ENCODE data around the gene ARHGAP18. TPM values are rescaled to one million over a fixed set of nuclear protein-coding genes. Genes with fewer than 3 reads are reported as not detected.

The ARHGAP18 gene
- total and polyA plus RNA-seq, 5 donors from 2014 or later, result 2.2 to 5.4 (median 5.0) TPM

DNA sequence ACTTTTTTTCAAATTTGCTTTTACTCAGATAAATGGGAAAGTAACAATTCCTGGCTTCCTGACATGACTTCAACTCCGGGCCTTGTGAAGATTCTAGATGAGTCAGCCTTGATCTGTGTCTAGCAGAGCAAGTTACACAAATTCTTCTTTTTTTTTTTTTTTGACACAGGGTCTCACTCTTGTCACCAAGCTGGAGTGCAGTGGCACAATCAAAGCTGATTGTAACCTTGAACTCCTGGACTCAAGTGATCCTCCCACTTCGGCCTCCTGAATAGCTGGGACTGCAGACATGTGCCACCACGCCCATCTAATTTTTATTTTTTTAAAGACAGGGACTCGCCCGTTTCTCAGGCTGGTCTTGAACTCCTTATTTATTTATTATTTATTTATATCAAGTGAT lies 7.3 kb upstream of the ARHGAP18 start:
- no peak overlapping the region for H3K4me3 Mint-ChIP-seq
- H3K27ac Mint-ChIP-seq, result no peak overlapping the region
- no peaks in the 10 kb centered on the region for H3K36me3 Mint-ChIP-seq
- Histone ChIP-seq H3K27me3 (ENCODE audit: control insufficient read depth, insufficient read depth, low read length) (no peaks in the 10 kb centered on the region), H3K9me3 (ENCODE audit: control insufficient read depth in 2 of 2, low read length in 2 of 2) (no peaks in the 10 kb centered on the region), H3K4me3 (ENCODE audit: low read depth, low read length) (no peak overlapping the region), H3K4me1 (ENCODE audit: control insufficient read depth, insufficient read depth, low read length, poor library complexity, severe bottlenecking) (no peaks in the 10 kb centered on the region), H3K36me3 (ENCODE audit: control insufficient read depth, insufficient read depth, low read length) (no peaks in the 10 kb centered on the region), H3K27ac (ENCODE audit: insufficient read depth, low read length, poor library complexity, severe bottlenecking) (no peak overlapping the region)
- no peaks in the 10 kb centered on the region for H3K9me3 Mint-ChIP-seq
- no peaks in the 10 kb centered on the region for H3K27me3 Mint-ChIP-seq
- H3K4me1 Mint-ChIP-seq, result peaks cover 4 to 14% (median 7%) of the 10 kb centered on the region in 4 donors
- no peak for DNase-seq
- ATAC-seq (ENCODE audit: low read depth in 2 of 2), result no peak

DNA sequence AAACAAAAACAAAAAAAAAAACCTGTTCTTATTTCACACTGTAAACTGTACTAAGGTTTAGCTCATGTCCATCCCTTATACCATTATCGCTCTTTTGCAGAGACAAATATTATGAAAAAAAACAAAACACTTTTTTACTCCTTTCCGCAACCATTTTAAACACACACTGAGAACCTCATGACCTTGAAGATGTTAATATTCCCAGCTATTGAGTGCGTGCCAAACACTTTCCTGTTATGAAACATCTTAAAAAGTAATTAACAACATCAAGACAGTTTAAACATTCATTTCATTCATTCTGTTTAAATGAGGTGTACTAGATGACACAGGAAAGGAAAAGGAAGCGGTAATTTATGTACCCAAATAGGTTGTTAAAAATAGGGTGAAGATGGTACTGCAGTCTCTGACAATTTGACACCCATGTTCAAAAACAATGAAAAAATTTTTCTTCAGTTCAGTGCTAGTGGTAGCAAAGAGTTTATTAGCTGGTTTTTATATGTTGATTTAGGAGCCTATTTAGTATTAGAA lies 3.9 kb upstream of the ARHGAP18 start:
- Mint-ChIP-seq H3K4me1 (peaks cover 11 to 39% (median 22%) of the 10 kb centered on the region in 4 donors), H3K9me3 (no peaks in the 10 kb centered on the region), H3K4me3 (peak overlapping the region in 2 of 4 donors; percentile 26 to 47), H3K27ac (no peak overlapping the region), H3K27me3 (peaks cover 6% of the 10 kb centered on the region), H3K36me3 (no peaks in the 10 kb centered on the region)
- Histone ChIP-seq H3K4me1 (ENCODE audit: control insufficient read depth, insufficient read depth, low read length, poor library complexity, severe bottlenecking) (peaks cover 15% of the 10 kb centered on the region), H3K4me3 (ENCODE audit: low read depth, low read length) (peak overlapping the region; percentile 4), H3K36me3 (ENCODE audit: control insufficient read depth, insufficient read depth, low read length) (no peaks in the 10 kb centered on the region), H3K27me3 (ENCODE audit: control insufficient read depth, insufficient read depth, low read length) (no peaks in the 10 kb centered on the region), H3K9me3 (ENCODE audit: control insufficient read depth in 2 of 2, low read length in 2 of 2) (no peaks in the 10 kb centered on the region), H3K27ac (ENCODE audit: insufficient read depth, low read length, poor library complexity, severe bottlenecking) (no peak overlapping the region)
- DNase-seq, result peak in 2 of 3 donors; percentile 23 to 25
- peak in 1 of 2 donors; percentile 22 for ATAC-seq (ENCODE audit: low read depth in 2 of 2)

DNA sequence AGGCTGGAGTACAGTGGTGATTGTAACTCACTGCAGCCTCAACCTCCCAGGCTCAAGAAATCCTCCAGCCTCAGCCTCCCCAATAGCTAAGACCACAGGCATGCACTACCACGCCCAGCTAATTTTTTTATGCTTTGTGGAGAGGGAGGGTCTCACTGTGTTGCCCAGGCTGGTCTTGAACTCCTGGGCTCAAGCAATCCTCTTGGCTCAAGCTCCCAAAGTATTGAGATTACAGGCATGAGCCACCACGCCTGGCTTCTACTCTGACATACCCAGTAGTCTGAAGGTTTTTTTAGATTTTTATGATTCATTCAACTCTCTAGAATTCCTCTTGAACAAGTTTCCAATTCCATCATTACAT lies 1.3 kb upstream of the ARHGAP18 start:
- H3K4me1 ChIP-seq (ENCODE audit: control insufficient read depth, insufficient read depth, low read length, poor library complexity, severe bottlenecking), result peaks cover 23% of the 10 kb centered on the region
- Mint-ChIP-seq H3K36me3 (peaks cover 1% of the 10 kb centered on the region), H3K4me1 (peaks cover 14 to 52% (median 35%) of the 10 kb centered on the region in 4 donors), H3K27ac (peak overlapping the region in 1 of 3 donors; percentile 53), H3K9me3 (no peaks in the 10 kb centered on the region), H3K27me3 (peaks cover 6% of the 10 kb centered on the region), H3K4me3 (peak overlapping the region; percentile 50 to 92 (median 84))
- H3K9me3 ChIP-seq (ENCODE audit: control insufficient read depth in 2 of 2, low read length in 2 of 2), result no peaks in the 10 kb centered on the region
- no peaks in the 10 kb centered on the region for H3K27me3 ChIP-seq (ENCODE audit: control insufficient read depth, insufficient read depth, low read length)
- ATAC-seq (ENCODE audit: low read depth in 2 of 2) (no peak), DNase-seq (no peak)
- H3K27ac ChIP-seq (ENCODE audit: insufficient read depth, low read length, poor library complexity, severe bottlenecking), result no peak overlapping the region
- H3K36me3 ChIP-seq (ENCODE audit: control insufficient read depth, insufficient read depth, low read length), result no peaks in the 10 kb centered on the region
- no peak overlapping the region for H3K4me3 ChIP-seq (ENCODE audit: low read depth, low read length)

DNA sequence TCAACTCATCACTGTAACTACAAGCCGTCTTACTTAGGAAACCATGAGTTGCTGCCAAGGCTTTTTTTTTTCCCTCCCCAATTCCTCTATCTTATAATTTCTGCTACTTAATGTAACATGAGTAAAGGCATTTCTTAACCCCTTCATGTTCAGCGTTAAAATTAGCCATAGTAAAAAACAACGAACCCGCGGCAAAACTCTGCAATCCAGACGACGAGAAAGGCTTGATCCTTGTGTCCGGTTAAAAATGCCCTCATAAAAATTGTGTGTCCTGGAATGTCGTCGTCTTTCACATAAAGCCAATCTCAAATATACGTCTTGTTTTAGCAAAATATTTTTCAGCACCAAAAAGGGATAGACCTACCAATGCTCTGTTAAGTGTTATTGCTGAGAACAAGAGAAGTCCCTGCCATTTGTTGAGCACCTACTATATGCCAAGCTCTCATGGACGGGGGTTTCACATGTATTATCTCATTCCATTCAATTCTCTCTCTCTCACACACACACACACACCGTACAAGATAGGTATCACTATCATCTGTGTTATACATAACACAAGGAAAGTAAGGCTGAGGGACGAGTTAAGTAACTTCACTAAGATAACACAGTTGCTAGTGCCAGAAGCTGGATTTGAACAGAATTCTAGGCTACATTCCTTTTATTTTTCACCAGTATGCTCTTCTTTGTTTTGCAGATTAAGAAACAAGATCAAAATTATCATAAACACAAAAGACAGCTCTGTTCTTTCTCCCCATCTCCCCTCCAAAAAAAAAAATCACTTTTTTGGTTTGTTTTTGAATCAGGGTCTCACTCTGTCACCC lies 683 bp upstream of the ARHGAP18 start:
- Histone ChIP-seq H3K9me3 (ENCODE audit: control insufficient read depth in 2 of 2, low read length in 2 of 2) (no peaks in the 10 kb centered on the region), H3K36me3 (ENCODE audit: control insufficient read depth, insufficient read depth, low read length) (no peaks in the 10 kb centered on the region), H3K4me1 (ENCODE audit: control insufficient read depth, insufficient read depth, low read length, poor library complexity, severe bottlenecking) (peaks cover 23% of the 10 kb centered on the region), H3K27me3 (ENCODE audit: control insufficient read depth, insufficient read depth, low read length) (no peaks in the 10 kb centered on the region), H3K4me3 (ENCODE audit: low read depth, low read length) (peak overlapping the region; percentile 96), H3K27ac (ENCODE audit: insufficient read depth, low read length, poor library complexity, severe bottlenecking) (no peak overlapping the region)
- peaks cover 18 to 52% (median 36%) of the 10 kb centered on the region in 4 donors for H3K4me1 Mint-ChIP-seq
- peaks cover 4% of the 10 kb centered on the region for H3K36me3 Mint-ChIP-seq
- ATAC-seq (ENCODE audit: low read depth in 2 of 2) (no peak), DNase-seq (no peak)
- peak overlapping the region; percentile 91 to 98 (median 94) for H3K4me3 Mint-ChIP-seq
- H3K9me3 Mint-ChIP-seq, result no peaks in the 10 kb centered on the region
- H3K27me3 Mint-ChIP-seq, result peaks cover 6% of the 10 kb centered on the region
- H3K27ac Mint-ChIP-seq, result peak overlapping the region; percentile 53 to 97 (median 74)

DNA sequence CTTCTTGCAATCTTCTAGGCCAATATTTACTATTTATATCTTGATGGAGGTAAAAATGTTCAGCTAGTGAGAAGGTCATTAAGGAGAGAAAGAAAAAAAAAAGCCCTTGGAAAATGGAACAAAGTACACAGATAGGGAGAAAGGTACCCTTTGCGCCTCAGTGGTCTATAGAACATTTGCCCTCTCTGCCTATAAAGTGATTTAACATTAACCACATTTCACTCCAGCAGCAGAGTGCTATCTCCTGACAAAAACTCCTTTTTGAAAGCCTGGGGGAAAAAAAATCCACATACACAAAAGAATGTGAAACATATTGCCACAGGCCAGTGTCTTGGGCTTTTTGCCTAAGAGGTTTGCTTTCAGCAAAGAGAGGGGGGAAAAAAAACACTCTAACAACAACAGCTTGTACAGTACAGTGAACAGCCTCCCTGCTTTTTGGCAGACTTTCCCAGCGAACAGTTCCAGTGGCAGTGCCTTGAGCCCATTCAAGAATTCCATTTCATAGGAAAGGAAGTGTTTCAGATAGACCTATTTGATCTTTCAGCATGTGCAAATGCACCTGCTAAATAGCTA lies 695 bp downstream of the ARHGAP18 start:
- Mint-ChIP-seq H3K36me3 (peaks cover 4% of the 10 kb centered on the region), H3K27me3 (peaks cover 6% of the 10 kb centered on the region), H3K27ac (peak overlapping the region in 2 of 3 donors; percentile 74 to 97), H3K4me3 (peak overlapping the region; percentile 91 to 98 (median 94)), H3K9me3 (peaks cover 0 to 1% (median 0%) of the 10 kb centered on the region in 7 donors), H3K4me1 (peaks cover 30 to 55% (median 43%) of the 10 kb centered on the region in 4 donors)
- H3K4me1 ChIP-seq (ENCODE audit: control insufficient read depth, insufficient read depth, low read length, poor library complexity, severe bottlenecking), result peaks cover 23% of the 10 kb centered on the region
- no peak overlapping the region for H3K27ac ChIP-seq (ENCODE audit: insufficient read depth, low read length, poor library complexity, severe bottlenecking)
- H3K9me3 ChIP-seq (ENCODE audit: control insufficient read depth in 2 of 2, low read length in 2 of 2), result no peaks in the 10 kb centered on the region
- no peaks in the 10 kb centered on the region for H3K36me3 ChIP-seq (ENCODE audit: control insufficient read depth, insufficient read depth, low read length)
- DNase-seq (no peak), ATAC-seq (ENCODE audit: low read depth in 2 of 2) (peak in 1 of 2 donors; percentile 16)
- H3K4me3 ChIP-seq (ENCODE audit: low read depth, low read length), result peak overlapping the region; percentile 96
- H3K27me3 ChIP-seq (ENCODE audit: control insufficient read depth, insufficient read depth, low read length), result no peaks in the 10 kb centered on the region

DNA sequence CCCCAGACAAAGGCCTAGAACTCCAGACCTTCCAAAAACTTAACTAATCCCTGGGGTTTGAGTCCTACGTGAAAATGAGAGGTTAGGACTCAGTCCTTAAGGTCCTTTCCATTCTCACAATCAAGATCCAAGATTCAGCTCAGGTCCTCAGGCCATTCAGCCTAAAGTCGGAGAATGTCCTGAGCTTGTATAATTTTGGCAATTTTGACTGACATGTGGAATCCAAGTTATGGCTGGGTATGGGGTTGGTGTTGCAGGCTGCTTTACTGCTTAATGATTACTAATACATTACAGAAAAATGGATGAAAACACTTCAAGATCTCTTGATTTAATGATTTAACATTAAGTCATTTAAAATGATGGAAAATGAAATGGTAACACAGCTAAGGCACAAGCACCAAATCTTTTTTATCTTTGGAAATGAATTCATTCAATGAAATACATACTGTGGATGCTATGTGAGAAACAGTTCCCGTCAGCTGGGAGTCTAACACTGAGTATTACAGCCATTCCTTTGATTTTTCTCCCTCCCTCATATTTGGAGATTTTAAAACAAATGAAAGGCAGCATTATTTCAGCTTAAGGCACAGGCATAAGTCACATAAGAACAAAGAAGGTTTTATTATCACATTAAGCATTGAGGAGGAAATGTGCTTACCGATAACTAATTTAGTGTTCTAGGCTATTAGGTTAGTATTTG lies 1.3 kb downstream of the ARHGAP18 start:
- no peaks in the 10 kb centered on the region for H3K36me3 ChIP-seq (ENCODE audit: control insufficient read depth, insufficient read depth, low read length)
- Mint-ChIP-seq H3K9me3 (peaks cover 0 to 1% (median 0%) of the 10 kb centered on the region in 7 donors), H3K4me3 (peak overlapping the region; percentile 91 to 98 (median 94)), H3K27me3 (peaks cover 6% of the 10 kb centered on the region), H3K36me3 (peaks cover 4% of the 10 kb centered on the region), H3K27ac (peak overlapping the region in 2 of 3 donors; percentile 35 to 45), H3K4me1 (peaks cover 24 to 49% (median 39%) of the 10 kb centered on the region in 4 donors)
- ATAC-seq (ENCODE audit: low read depth in 2 of 2), result no peak
- no peaks in the 10 kb centered on the region for H3K9me3 ChIP-seq (ENCODE audit: control insufficient read depth in 2 of 2, low read length in 2 of 2)
- H3K27ac ChIP-seq (ENCODE audit: insufficient read depth, low read length, poor library complexity, severe bottlenecking), result no peak overlapping the region
- H3K4me1 ChIP-seq (ENCODE audit: control insufficient read depth, insufficient read depth, low read length, poor library complexity, severe bottlenecking), result peaks cover 23% of the 10 kb centered on the region
- no peak for DNase-seq
- peak overlapping the region; percentile 96 for H3K4me3 ChIP-seq (ENCODE audit: low read depth, low read length)
- no peaks in the 10 kb centered on the region for H3K27me3 ChIP-seq (ENCODE audit: control insufficient read depth, insufficient read depth, low read length)

DNA sequence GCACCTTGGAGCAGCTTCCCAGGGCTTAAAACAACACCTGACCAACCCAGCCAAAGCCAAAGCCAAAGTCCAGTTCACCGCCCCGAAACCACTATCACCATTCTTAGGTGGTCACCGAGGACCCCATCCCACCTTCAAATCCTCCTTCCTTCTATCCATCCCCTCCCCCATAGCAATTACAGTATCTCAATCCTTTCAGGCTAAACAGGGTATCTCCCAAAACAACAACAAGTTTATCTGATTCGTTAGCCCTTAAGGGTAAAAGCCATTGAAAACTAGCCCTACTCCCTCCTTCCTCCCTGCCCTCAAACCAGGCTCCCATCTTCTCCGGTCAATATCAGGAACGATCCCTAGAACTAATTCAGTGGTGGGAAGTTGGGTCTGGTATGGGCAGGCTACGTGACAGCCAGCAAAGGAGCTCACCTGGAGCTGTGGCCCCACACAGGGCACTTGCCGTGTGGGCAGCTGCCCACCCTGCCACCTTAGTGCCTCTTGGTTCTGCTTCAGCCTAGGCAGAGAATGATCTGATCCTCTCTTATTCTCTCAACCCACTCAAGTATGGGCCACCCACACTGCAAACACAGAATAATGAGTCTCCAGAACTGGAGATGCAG lies 2.0 kb downstream of the ARHGAP18 start:
- H3K4me1 Mint-ChIP-seq, result peaks cover 24 to 48% (median 39%) of the 10 kb centered on the region in 4 donors
- peaks cover 23% of the 10 kb centered on the region for H3K4me1 ChIP-seq (ENCODE audit: control insufficient read depth, insufficient read depth, low read length, poor library complexity, severe bottlenecking)
- H3K9me3 ChIP-seq (ENCODE audit: control insufficient read depth in 2 of 2, low read length in 2 of 2), result no peaks in the 10 kb centered on the region
- ATAC-seq (ENCODE audit: low read depth in 2 of 2) (no peak), DNase-seq (no peak)
- H3K4me3 Mint-ChIP-seq, result peak overlapping the region in 2 of 4 donors; percentile 91 to 98
- no peaks in the 10 kb centered on the region for H3K36me3 ChIP-seq (ENCODE audit: control insufficient read depth, insufficient read depth, low read length)
- H3K36me3 Mint-ChIP-seq, result peaks cover 4% of the 10 kb centered on the region
- peaks cover 6% of the 10 kb centered on the region for H3K27me3 Mint-ChIP-seq
- H3K27me3 ChIP-seq (ENCODE audit: control insufficient read depth, insufficient read depth, low read length), result no peaks in the 10 kb centered on the region
- H3K27ac Mint-ChIP-seq, result peak overlapping the region in 2 of 3 donors; percentile 33 to 45
- peaks cover 0 to 1% (median 0%) of the 10 kb centered on the region in 7 donors for H3K9me3 Mint-ChIP-seq
- H3K27ac ChIP-seq (ENCODE audit: insufficient read depth, low read length, poor library complexity, severe bottlenecking), result no peak overlapping the region
- H3K4me3 ChIP-seq (ENCODE audit: low read depth, low read length), result no peak overlapping the region
